ENCODE results near the gene DICER1. TPM values are rescaled to one million over a fixed set of nuclear protein-coding genes. Genes with fewer than 3 reads are reported as not detected.

The DICER1 gene
- total and polyA plus RNA-seq, 2 donors (not counting 3 experiments of a cell fraction or from before 2014, with no cell fraction given), result 8.3 to 43.6 TPM

DNA sequence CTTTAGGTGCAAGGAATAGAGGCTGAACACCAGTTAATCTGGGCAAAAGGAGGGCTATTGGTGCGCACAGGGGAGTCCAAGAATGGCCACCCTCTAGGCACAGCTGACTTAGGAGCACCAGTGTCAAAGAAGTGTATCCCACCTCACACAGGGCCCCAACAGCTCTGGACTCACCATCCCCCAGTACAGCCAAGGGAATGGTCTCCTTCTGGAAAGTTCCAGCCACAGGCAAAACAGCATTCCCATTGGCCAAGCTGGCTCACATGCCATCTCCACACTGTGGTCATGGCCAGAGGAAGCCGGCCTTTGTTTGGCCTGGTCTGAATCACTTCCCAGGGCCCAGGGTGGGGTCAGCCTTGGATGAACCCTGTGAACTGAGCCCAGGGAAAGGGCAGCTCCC, 120.1 kb downstream of the DICER1 start:
- H3K4me2 ChIP-seq (ENCODE audit: insufficient read depth, low read length), result no peak overlapping the region
- no peaks in the 10 kb centered on the region for H3K9me3 ChIP-seq (replicated peaks; ENCODE audit: control insufficient read depth, insufficient read depth, low read length)
- intact Hi-C loops (cut with micrococcal nuclease), result no loop called here
- FAIRE-seq (no peak), DNase-seq (ENCODE audit: low read depth, low spot score) (no peak)
- BruUV-seq (replicated peaks), result no TSS peak
- CTCF ChIA-PET, result no interaction called here
- TF ChIP-seq MYC (IDR thresholded peaks at IDR 0.05; ENCODE audit: low read depth, low read length), result no peak
- no peak for TF ChIP-seq POLR2A (IDR thresholded peaks at IDR 0.05; ENCODE audit: low read depth, low read length)
- TF ChIP-seq JUN (IDR thresholded peaks at IDR 0.05; ENCODE audit: borderline replicate concordance, insufficient read depth, insufficient read length, low read depth), result no peak
- no peak for TF ChIP-seq MAX (IDR thresholded peaks at IDR 0.05; ENCODE audit: insufficient read depth, insufficient read length)
- no peak for TF ChIP-seq POLR2AphosphoS5 (IDR thresholded peaks at IDR 0.05; ENCODE audit: insufficient read depth, low read depth, low read length)
- no peak for TF ChIP-seq EZH2 (IDR thresholded peaks at IDR 0.05; ENCODE audit: borderline replicate concordance, low read depth, low read length, severe bottlenecking)
- POLR2A ChIA-PET, result no interaction called here
- H3K9ac ChIP-seq (replicated peaks; ENCODE audit: extremely low read depth, insufficient read depth, low read length), result no peak overlapping the region
- H3K36me3 ChIP-seq (ENCODE audit: control insufficient read depth in 2 of 2, extremely low read depth in 1 of 2, insufficient read depth in 2 of 2, low read length in 2 of 2), result no peaks in the 10 kb centered on the region
- peaks cover 2% of the 10 kb centered on the region for H3K4me1 ChIP-seq (ENCODE audit: control insufficient read depth, extremely low read depth, insufficient read depth, low read length)
- H3K27me3 ChIP-seq (ENCODE audit: control insufficient read depth in 2 of 2, insufficient read depth in 2 of 2, low read length in 2 of 2), result no peaks in the 10 kb centered on the region
- H3K79me2 ChIP-seq (ENCODE audit: control insufficient read depth, insufficient read depth, low read length), result no peaks in the 10 kb centered on the region
- dilution Hi-C loops (cut with MboI; ENCODE audit: extremely low pct_ligation_motif_present, low sequenced_read_pairs), result no loop called here
- no peaks in the 10 kb centered on the region for H4K20me1 ChIP-seq (replicated peaks; ENCODE audit: control insufficient read depth, extremely low read depth, insufficient read depth, low read length)
- no peaks in the 10 kb centered on the region for H3K9me1 ChIP-seq (replicated peaks; ENCODE audit: control insufficient read depth, extremely low read depth, insufficient read depth, low read length)
- no peak overlapping the region for H3K27ac ChIP-seq (ENCODE audit: insufficient read depth, low read depth, low read length)
- H2AFZ ChIP-seq (ENCODE audit: low read depth, low read length), result peak overlapping the region; percentile 48
- no peak overlapping the region for H3K4me3 ChIP-seq (replicated peaks in 1 of 3; ENCODE audit: insufficient read depth in 1 of 3, low read depth in 1 of 3, low read length in 3 of 3)

Small RNA genes lying within 50 kb of the gene (microRNA-seq; reads per million reads assigned to microRNA genes)
- gene MIR3173 (ENCODE audit: borderline number of aligned reads, borderline replicate concordance), result 5.0 reads per million, percentile 11 among the genes with 10 or more reads in this experiment

Small RNA genes lying within 50 kb of the gene (small RNA-seq; reads per million reads assigned to genes)
- 0.88 reads per million for gene MIR3173 (ENCODE audit: insufficient read depth, insufficient read length, low read depth, low replicate concordance)

Other genes starting within 250 kb of the DICER1 start
- gene CLMN, start 162.4 kb upstream of the DICER1 start, total RNA-seq, result 8.4 and 9.6 TPM in 2 replicates
- 0.67 and 0.72 TPM in 2 replicates for gene CLMN, start 162.4 kb upstream of the DICER1 start, polyA plus RNA-seq